MG63 (cell line): ENCODE measurements around the gene MCTP1. TPM values are rescaled to one million over a fixed set of nuclear protein-coding genes. Genes with fewer than 3 reads are reported as not detected.

Experiments used
- DNase-seq: peaks from one replicate; pipeline ENCODE4 v3.0.0-alpha.2; 2020
- H3K27me3 ChIP-seq: fragments of 250-450 bp; sonication (Bioruptor Pico); 2 replicates; pipeline ENCODE4 v1.5.1; 2020; ENCODE audit warnings: mild to moderate bottlenecking, moderate library complexity
- H3K36me3 ChIP-seq: fragments of 250-450 bp; sonication (Bioruptor Pico); 2 replicates; pipeline ENCODE4 v1.5.1; 2020; ENCODE audit warnings: mild to moderate bottlenecking, moderate library complexity
- H3K4me3 ChIP-seq: fragments of 250-450 bp; sonication (Bioruptor Pico); 2 replicates; pipeline ENCODE4 v1.5.1; 2020; ENCODE audit warnings: mild to moderate bottlenecking, moderate library complexity
- H3K9me3 ChIP-seq: fragments of 250-450 bp; sonication (Bioruptor Pico); 2 replicates; pipeline ENCODE4 v1.5.1; 2020; ENCODE audit warnings: mild to moderate bottlenecking, moderate library complexity
- total RNA-seq: library from RNA; depleted of rRNA; stranded (reverse); fragments of >200 nt; shearing (Covaris generic); gene quantifications from 2 replicates; pipeline ENCODE4 v1.2.3, GENCODE V29; 2014; ENCODE audit warnings: low replicate concordance

MCTP1 gene
- total RNA-seq, 1 experiment from 2014 or later, result 3.1 TPM

GRCh38 chr5:95124101-95124500 lies 160.8 kb downstream of the MCTP1 start:
- Histone ChIP-seq H3K9me3 (no peaks in the 10 kb centered on the region), H3K4me3 (no peak overlapping the region), H3K36me3 (no peaks in the 10 kb centered on the region), H3K27me3 (peaks cover 8% of the 10 kb centered on the region; the same call in 1 of the 2 replicates)
- DNase-seq, result no peak

- DNase-seq, result no peak
- Histone ChIP-seq H3K27me3 (peaks cover 5% of the 10 kb centered on the region; the same call in 1 of the 2 replicates), H3K4me3 (no peak overlapping the region), H3K36me3 (no peaks in the 10 kb centered on the region), H3K9me3 (no peaks in the 10 kb centered on the region)
Observed at GRCh38 chr5:95114902-95115301, 170.0 kb downstream of the MCTP1 start.

GRCh38 chr5:95114305-95114704 lies 170.6 kb downstream of the MCTP1 start:
- no peak for DNase-seq
- Histone ChIP-seq H3K27me3 (peaks cover 5% of the 10 kb centered on the region; the same call in 1 of the 2 replicates), H3K9me3 (no peaks in the 10 kb centered on the region), H3K4me3 (no peak overlapping the region), H3K36me3 (no peaks in the 10 kb centered on the region)

- Histone ChIP-seq H3K4me3 (no peak overlapping the region), H3K9me3 (no peaks in the 10 kb centered on the region), H3K36me3 (no peaks in the 10 kb centered on the region), H3K27me3 (peaks cover 5% of the 10 kb centered on the region; the same call in 1 of the 2 replicates)
- DNase-seq, result no peak
Observed at GRCh38 chr5:95113489-95113888, 171.4 kb downstream of the MCTP1 start.

- no peaks in the 10 kb centered on the region for H3K36me3 ChIP-seq
- H3K4me3 ChIP-seq, result no peak overlapping the region
- no peak for DNase-seq
- no peaks in the 10 kb centered on the region for H3K9me3 ChIP-seq
- peaks cover 5% of the 10 kb centered on the region; the same call in 1 of the 2 replicates for H3K27me3 ChIP-seq
Observed at GRCh38 chr5:95111141-95111540, 173.8 kb downstream of the MCTP1 start.

- no peak for DNase-seq
Observed at GRCh38 chr5:95110118-95110517, 174.8 kb downstream of the MCTP1 start.

GRCh38 chr5:95107138-95107537 lies 177.8 kb downstream of the MCTP1 start:
- no peak overlapping the region for H3K4me3 ChIP-seq
- no peaks in the 10 kb centered on the region for H3K9me3 ChIP-seq
- no peaks in the 10 kb centered on the region for H3K36me3 ChIP-seq
- no peak for DNase-seq
- peaks cover 5% of the 10 kb centered on the region; the same call in 1 of the 2 replicates for H3K27me3 ChIP-seq

More at GRCh38 chr5:95110118-95110517, 174.8 kb downstream of the MCTP1 start:
- no peaks in the 10 kb centered on the region for H3K9me3 ChIP-seq
- H3K4me3 ChIP-seq, result no peak overlapping the region
- no peaks in the 10 kb centered on the region for H3K36me3 ChIP-seq
- H3K27me3 ChIP-seq, result peaks cover 5% of the 10 kb centered on the region; the same call in 1 of the 2 replicates

GRCh38 chr5:95105638-95106037 lies 179.3 kb downstream of the MCTP1 start:
- no peaks in the 10 kb centered on the region for H3K36me3 ChIP-seq
- H3K4me3 ChIP-seq, result no peak overlapping the region
- peaks cover 5% of the 10 kb centered on the region; the same call in 1 of the 2 replicates for H3K27me3 ChIP-seq
- no peak for DNase-seq
- no peaks in the 10 kb centered on the region for H3K9me3 ChIP-seq

GRCh38 chr5:95102687-95103086 lies 182.2 kb downstream of the MCTP1 start:
- DNase-seq, result no peak
- Histone ChIP-seq H3K27me3 (no peaks in the 10 kb centered on the region; the same call in 1 of the 2 replicates), H3K9me3 (no peaks in the 10 kb centered on the region), H3K36me3 (no peaks in the 10 kb centered on the region), H3K4me3 (no peak overlapping the region)

- Histone ChIP-seq H3K4me3 (no peak overlapping the region), H3K36me3 (no peaks in the 10 kb centered on the region), H3K9me3 (no peaks in the 10 kb centered on the region), H3K27me3 (no peaks in the 10 kb centered on the region; the same call in 1 of the 2 replicates)
- DNase-seq, result no peak
Observed at GRCh38 chr5:95102080-95102479, 182.8 kb downstream of the MCTP1 start.

- Histone ChIP-seq H3K9me3 (no peaks in the 10 kb centered on the region), H3K27me3 (no peaks in the 10 kb centered on the region; the same call in 1 of the 2 replicates), H3K4me3 (no peak overlapping the region), H3K36me3 (no peaks in the 10 kb centered on the region)
- DNase-seq, result no peak
Observed at GRCh38 chr5:95100551-95100950, 184.3 kb downstream of the MCTP1 start.

GRCh38 chr5:95098012-95098411 lies 186.9 kb downstream of the MCTP1 start:
- no peaks in the 10 kb centered on the region for H3K9me3 ChIP-seq
- no peaks in the 10 kb centered on the region for H3K36me3 ChIP-seq
- no peaks in the 10 kb centered on the region for H3K27me3 ChIP-seq
- H3K4me3 ChIP-seq, result no peak overlapping the region
- DNase-seq, result no peak

- no peak for DNase-seq
- no peaks in the 10 kb centered on the region; the same call in 1 of the 2 replicates for H3K9me3 ChIP-seq
- no peak overlapping the region for H3K4me3 ChIP-seq
- H3K27me3 ChIP-seq, result no peaks in the 10 kb centered on the region
- H3K36me3 ChIP-seq, result no peaks in the 10 kb centered on the region
Observed at GRCh38 chr5:95093211-95093610, 191.7 kb downstream of the MCTP1 start.

GRCh38 chr5:95090774-95091173 lies 194.1 kb downstream of the MCTP1 start:
- H3K36me3 ChIP-seq, result no peaks in the 10 kb centered on the region
- no peaks in the 10 kb centered on the region; the same call in 1 of the 2 replicates for H3K9me3 ChIP-seq
- no peaks in the 10 kb centered on the region for H3K27me3 ChIP-seq
- no peak for DNase-seq
- no peak overlapping the region for H3K4me3 ChIP-seq

- Histone ChIP-seq H3K4me3 (no peak overlapping the region), H3K27me3 (no peaks in the 10 kb centered on the region), H3K36me3 (no peaks in the 10 kb centered on the region), H3K9me3 (no peaks in the 10 kb centered on the region; the same call in 1 of the 2 replicates)
- DNase-seq, result no peak
Observed at GRCh38 chr5:95087816-95088317, 197.0 kb downstream of the MCTP1 start.

- Histone ChIP-seq H3K4me3 (no peak overlapping the region), H3K36me3 (no peaks in the 10 kb centered on the region), H3K9me3 (no peaks in the 10 kb centered on the region; the same call in 1 of the 2 replicates), H3K27me3 (no peaks in the 10 kb centered on the region)
- no peak for DNase-seq
Observed at GRCh38 chr5:95086927-95087815, 197.7 kb downstream of the MCTP1 start.

GRCh38 chr5:95084757-95085156 lies 200.1 kb downstream of the MCTP1 start:
- DNase-seq, result no peak
- no peak overlapping the region for H3K4me3 ChIP-seq
- H3K9me3 ChIP-seq, result no peaks in the 10 kb centered on the region
- H3K27me3 ChIP-seq, result no peaks in the 10 kb centered on the region
- no peaks in the 10 kb centered on the region for H3K36me3 ChIP-seq
